ENCODE measurements around the gene CCT6B.

DNA sequence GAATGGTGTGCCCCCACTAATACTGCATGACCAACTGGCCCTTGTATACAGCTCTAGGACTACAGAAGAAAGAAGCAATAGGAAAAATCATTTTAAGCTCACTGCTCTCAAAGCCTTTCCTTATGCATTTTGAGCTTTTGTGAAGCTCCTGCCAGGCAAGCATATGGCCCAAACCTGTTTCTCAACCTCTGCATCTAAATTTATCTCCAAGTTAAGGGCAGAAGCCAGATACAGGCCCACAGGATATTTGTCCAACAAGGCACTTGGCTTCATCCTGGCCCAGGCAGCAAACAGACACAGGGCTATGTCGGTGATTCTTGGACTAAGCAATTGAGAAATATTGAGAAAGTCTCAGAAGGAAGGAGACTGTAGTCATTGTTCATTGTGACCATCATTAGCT is 43.9 kb downstream of the CCT6B start:
- TF ChIP-seq, protein P1, sequence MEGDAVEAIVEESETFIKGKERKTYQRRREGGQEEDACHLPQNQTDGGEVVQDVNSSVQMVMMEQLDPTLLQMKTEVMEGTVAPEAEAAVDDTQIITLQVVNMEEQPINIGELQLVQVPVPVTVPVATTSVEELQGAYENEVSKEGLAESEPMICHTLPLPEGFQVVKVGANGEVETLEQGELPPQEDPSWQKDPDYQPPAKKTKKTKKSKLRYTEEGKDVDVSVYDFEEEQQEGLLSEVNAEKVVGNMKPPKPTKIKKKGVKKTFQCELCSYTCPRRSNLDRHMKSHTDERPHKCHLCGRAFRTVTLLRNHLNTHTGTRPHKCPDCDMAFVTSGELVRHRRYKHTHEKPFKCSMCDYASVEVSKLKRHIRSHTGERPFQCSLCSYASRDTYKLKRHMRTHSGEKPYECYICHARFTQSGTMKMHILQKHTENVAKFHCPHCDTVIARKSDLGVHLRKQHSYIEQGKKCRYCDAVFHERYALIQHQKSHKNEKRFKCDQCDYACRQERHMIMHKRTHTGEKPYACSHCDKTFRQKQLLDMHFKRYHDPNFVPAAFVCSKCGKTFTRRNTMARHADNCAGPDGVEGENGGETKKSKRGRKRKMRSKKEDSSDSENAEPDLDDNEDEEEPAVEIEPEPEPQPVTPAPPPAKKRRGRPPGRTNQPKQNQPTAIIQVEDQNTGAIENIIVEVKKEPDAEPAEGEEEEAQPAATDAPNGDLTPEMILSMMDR (IDR thresholded peaks at IDR 0.05), result no peak
- no peak for TF ChIP-seq POLR2A (IDR thresholded peaks at IDR 0.05)

Measured in adrenal gland (tissue), 5 donors.